ENCODE measurements around the gene SSBP1. TPM values are rescaled to one million over a fixed set of nuclear protein-coding genes. Genes with fewer than 3 reads are reported as not detected.

The SSBP1 gene
- polyA plus RNA-seq, 3 donors, result 66.9 to 197 (median 184) TPM

- Mint-ChIP-seq H3K36me3 (no peaks in the 10 kb centered on the region), H3K4me1 (no peaks in the 10 kb centered on the region), H3K27me3 (ENCODE audit: low read depth in 3 of 3) (peaks cover 0 to 1% (median 0%) of the 10 kb centered on the region in 3 donors), H3K4me3 (no peak overlapping the region), H3K27ac (no peak overlapping the region), H3K9me3 (no peaks in the 10 kb centered on the region)
- intact Hi-C loops (cut with micrococcal nuclease), result no loop called here
- TF ChIP-seq, protein P1, sequence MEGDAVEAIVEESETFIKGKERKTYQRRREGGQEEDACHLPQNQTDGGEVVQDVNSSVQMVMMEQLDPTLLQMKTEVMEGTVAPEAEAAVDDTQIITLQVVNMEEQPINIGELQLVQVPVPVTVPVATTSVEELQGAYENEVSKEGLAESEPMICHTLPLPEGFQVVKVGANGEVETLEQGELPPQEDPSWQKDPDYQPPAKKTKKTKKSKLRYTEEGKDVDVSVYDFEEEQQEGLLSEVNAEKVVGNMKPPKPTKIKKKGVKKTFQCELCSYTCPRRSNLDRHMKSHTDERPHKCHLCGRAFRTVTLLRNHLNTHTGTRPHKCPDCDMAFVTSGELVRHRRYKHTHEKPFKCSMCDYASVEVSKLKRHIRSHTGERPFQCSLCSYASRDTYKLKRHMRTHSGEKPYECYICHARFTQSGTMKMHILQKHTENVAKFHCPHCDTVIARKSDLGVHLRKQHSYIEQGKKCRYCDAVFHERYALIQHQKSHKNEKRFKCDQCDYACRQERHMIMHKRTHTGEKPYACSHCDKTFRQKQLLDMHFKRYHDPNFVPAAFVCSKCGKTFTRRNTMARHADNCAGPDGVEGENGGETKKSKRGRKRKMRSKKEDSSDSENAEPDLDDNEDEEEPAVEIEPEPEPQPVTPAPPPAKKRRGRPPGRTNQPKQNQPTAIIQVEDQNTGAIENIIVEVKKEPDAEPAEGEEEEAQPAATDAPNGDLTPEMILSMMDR (IDR thresholded peaks at IDR 0.05), result no peak
- Histone ChIP-seq H3K27me3 (ENCODE audit: control insufficient read depth in 2 of 2, insufficient read depth in 2 of 2, low read length in 2 of 2) (no peaks in the 10 kb centered on the region), H2AFZ (ENCODE audit: insufficient read depth, low read depth, low read length, poor library complexity, severe bottlenecking) (no peak overlapping the region), H3K36me3 (replicated peaks in 1 of 2; ENCODE audit: control insufficient read depth in 1 of 2, insufficient read depth in 2 of 2, low read length in 2 of 2) (no peaks in the 10 kb centered on the region), H3K27ac (ENCODE audit: low read depth in 1 of 2, low read length in 2 of 2) (no peak overlapping the region), H3K4me1 (ENCODE audit: control insufficient read depth in 1 of 2, insufficient read depth in 2 of 2, low read length in 2 of 2) (no peaks in the 10 kb centered on the region), H3K79me2 (ENCODE audit: insufficient read depth, low read length) (no peaks in the 10 kb centered on the region), H4K20me1 (ENCODE audit: insufficient read depth, low read length) (no peaks in the 10 kb centered on the region), H3K9ac (ENCODE audit: insufficient read depth, low read length, poor library complexity, severe bottlenecking) (no peak overlapping the region), H3K4me3 (replicated peaks in 1 of 3; ENCODE audit: low read depth in 2 of 3, low read length in 3 of 3) (no peak overlapping the region), H3K4me2 (replicated peaks; ENCODE audit: extremely low read depth, low read length, poor library complexity, severe bottlenecking) (no peak overlapping the region), H3K9me3 (replicated peaks in 1 of 2; ENCODE audit: control insufficient read depth in 1 of 2, insufficient read depth in 1 of 2, low read length in 2 of 2) (no peaks in the 10 kb centered on the region)
- WGBS (ENCODE audit: insufficient coverage), result no CpG with 5 or more reads among the region's 2 CpGs
- DNase-seq, result no peak
Observed at GRCh38 chr7:141722529-141722928, 15.6 kb upstream of the SSBP1 start.

GRCh38 chr7:141729020-141729419 lies 9.1 kb upstream of the SSBP1 start:
- no peak overlapping the region for H3K4me3 Mint-ChIP-seq
- Histone ChIP-seq H3K79me2 (ENCODE audit: insufficient read depth, low read length) (no peaks in the 10 kb centered on the region), H3K27ac (ENCODE audit: low read depth in 1 of 2, low read length in 2 of 2) (no peak overlapping the region), H2AFZ (ENCODE audit: insufficient read depth, low read depth, low read length, poor library complexity, severe bottlenecking) (no peak overlapping the region), H4K20me1 (ENCODE audit: insufficient read depth, low read length) (no peaks in the 10 kb centered on the region), H3K9ac (ENCODE audit: insufficient read depth, low read length, poor library complexity, severe bottlenecking) (no peak overlapping the region), H3K36me3 (replicated peaks in 1 of 2; ENCODE audit: control insufficient read depth in 1 of 2, insufficient read depth in 2 of 2, low read length in 2 of 2) (no peaks in the 10 kb centered on the region), H3K4me3 (replicated peaks in 1 of 3; ENCODE audit: low read depth in 2 of 3, low read length in 3 of 3) (no peak overlapping the region), H3K4me1 (ENCODE audit: control insufficient read depth in 1 of 2, insufficient read depth in 2 of 2, low read length in 2 of 2) (no peaks in the 10 kb centered on the region), H3K4me2 (replicated peaks; ENCODE audit: extremely low read depth, low read length, poor library complexity, severe bottlenecking) (no peak overlapping the region), H3K9me3 (replicated peaks in 1 of 2; ENCODE audit: control insufficient read depth in 1 of 2, insufficient read depth in 1 of 2, low read length in 2 of 2) (no peaks in the 10 kb centered on the region), H3K27me3 (ENCODE audit: control insufficient read depth in 2 of 2, insufficient read depth in 2 of 2, low read length in 2 of 2) (no peaks in the 10 kb centered on the region)
- peaks cover 0 to 3% (median 0%) of the 10 kb centered on the region in 3 donors for H3K27me3 Mint-ChIP-seq (ENCODE audit: low read depth in 3 of 3)
- H3K36me3 Mint-ChIP-seq, result no peaks in the 10 kb centered on the region
- no peak overlapping the region for H3K27ac Mint-ChIP-seq
- no peak for DNase-seq
- 100% methylated on average over 1 of the region's 1 CpG for WGBS (ENCODE audit: insufficient coverage)
- TF ChIP-seq, protein P1 (IDR thresholded peaks at IDR 0.05), result no peak
- H3K4me1 Mint-ChIP-seq, result no peaks in the 10 kb centered on the region
- H3K9me3 Mint-ChIP-seq, result no peaks in the 10 kb centered on the region
- intact Hi-C loops (cut with micrococcal nuclease), result no loop called here

Data from CD14-positive monocyte (primary cell).